Measurements from ENCODE around the gene TFCP2.
A peak's percentile ranks its signal among the peaks of the same experiment; 100 is the strongest.
"Not testable (repeated sequence)": the region's sequence is repeated elsewhere in the genome, so short reads cannot be mapped to it uniquely, and the experiment has no call there.

Gene TFCP2

DNA sequence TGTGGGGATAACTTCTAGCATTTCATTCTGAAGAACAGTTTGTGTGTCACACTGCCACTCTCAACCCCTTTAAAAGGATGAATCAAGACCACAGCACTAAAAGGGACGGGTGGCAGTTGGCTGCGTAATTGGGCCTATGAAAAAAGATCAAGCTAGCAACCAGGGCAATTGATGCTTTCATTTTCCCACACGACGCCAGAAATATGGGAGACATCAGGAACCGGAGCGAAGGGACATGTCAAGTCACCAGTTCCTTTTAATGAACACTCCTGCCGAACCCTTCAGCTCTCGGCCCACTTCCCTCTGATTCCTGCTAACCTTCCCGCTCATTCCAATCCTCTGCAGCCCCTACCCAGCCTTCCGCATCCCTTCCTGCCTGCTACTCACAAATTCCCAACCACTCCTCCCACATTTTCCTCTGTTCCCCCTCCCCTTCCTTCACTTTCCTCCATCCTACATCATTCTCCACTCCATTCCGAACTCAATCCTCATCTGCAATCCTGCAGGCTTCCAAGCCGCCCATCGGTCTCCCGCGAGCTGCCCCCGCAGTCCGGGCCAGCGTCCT, 90.3 kb downstream of the TFCP2 start:
- Histone ChIP-seq H3K79me2 (ENCODE audit: insufficient read depth, low read depth) (no peaks in the 10 kb centered on the region), H3K27ac (no peak overlapping the region), H2AFZ (ENCODE audit: low read depth) (peak overlapping the region; percentile 97)

DNA sequence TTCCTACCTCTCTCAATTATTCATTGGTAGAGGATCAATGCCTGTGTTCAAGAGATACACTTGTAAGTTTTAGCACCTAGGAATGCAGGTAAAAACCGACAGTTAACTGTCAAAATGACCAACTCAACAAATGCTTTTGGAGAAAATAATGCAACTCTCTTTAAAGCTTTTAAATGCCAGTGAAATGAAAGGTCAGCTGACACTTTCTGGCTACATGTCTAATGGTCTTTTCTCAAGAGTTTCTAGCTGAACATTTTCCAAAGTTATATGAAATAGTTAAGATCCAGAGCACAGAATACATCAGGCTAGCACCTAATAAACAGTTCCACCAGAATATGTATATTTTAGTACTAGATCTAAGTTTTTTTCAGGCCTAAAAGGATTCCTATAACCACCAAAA, 91.5 kb downstream of the TFCP2 start:
- no peaks in the 10 kb centered on the region for H3K79me2 ChIP-seq (ENCODE audit: insufficient read depth, low read depth)
- H3K27me3 ChIP-seq (ENCODE audit: insufficient read depth, low read depth): no peaks in the 10 kb centered on the region; the same call in 1 of the 2 replicates
- H3K4me2 ChIP-seq: no peak overlapping the region; the same call in 1 of the 2 replicates
- peaks cover 9% of the 10 kb centered on the region for H3K4me1 ChIP-seq (ENCODE audit: low read depth, poor library complexity, severe bottlenecking)
- no peak overlapping the region for H3K27ac ChIP-seq
- no peak overlapping the region for H2AFZ ChIP-seq (ENCODE audit: low read depth)
- H4K20me1 ChIP-seq (ENCODE audit: insufficient read depth): no peaks in the 10 kb centered on the region
- H3K4me3 ChIP-seq (IDR thresholded peaks at IDR 0.05; ENCODE audit: insufficient read depth, low read depth, low read length): no peak overlapping the region
- no peaks in the 10 kb centered on the region for H3K36me3 ChIP-seq (ENCODE audit: insufficient read depth)
- TF ChIP-seq, protein P1, sequence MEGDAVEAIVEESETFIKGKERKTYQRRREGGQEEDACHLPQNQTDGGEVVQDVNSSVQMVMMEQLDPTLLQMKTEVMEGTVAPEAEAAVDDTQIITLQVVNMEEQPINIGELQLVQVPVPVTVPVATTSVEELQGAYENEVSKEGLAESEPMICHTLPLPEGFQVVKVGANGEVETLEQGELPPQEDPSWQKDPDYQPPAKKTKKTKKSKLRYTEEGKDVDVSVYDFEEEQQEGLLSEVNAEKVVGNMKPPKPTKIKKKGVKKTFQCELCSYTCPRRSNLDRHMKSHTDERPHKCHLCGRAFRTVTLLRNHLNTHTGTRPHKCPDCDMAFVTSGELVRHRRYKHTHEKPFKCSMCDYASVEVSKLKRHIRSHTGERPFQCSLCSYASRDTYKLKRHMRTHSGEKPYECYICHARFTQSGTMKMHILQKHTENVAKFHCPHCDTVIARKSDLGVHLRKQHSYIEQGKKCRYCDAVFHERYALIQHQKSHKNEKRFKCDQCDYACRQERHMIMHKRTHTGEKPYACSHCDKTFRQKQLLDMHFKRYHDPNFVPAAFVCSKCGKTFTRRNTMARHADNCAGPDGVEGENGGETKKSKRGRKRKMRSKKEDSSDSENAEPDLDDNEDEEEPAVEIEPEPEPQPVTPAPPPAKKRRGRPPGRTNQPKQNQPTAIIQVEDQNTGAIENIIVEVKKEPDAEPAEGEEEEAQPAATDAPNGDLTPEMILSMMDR (conservative IDR thresholded peaks at IDR 0.05; ENCODE audit: low read depth, low read length): no peak
- H3K9ac ChIP-seq: no peak overlapping the region

More for the DNA sequence above, 90.3 kb downstream of the TFCP2 start:
- Histone ChIP-seq H3K27me3 (ENCODE audit: insufficient read depth, low read depth) (no peaks in the 10 kb centered on the region; the same call in 1 of the 2 replicates), H4K20me1 (ENCODE audit: insufficient read depth) (no peaks in the 10 kb centered on the region), H3K4me2 (peak overlapping the region; percentile 97), H3K4me3 (IDR thresholded peaks at IDR 0.05; ENCODE audit: insufficient read depth, low read depth, low read length) (no peak overlapping the region), H3K4me1 (ENCODE audit: low read depth, poor library complexity, severe bottlenecking) (peaks cover 9% of the 10 kb centered on the region), H3K9ac (peak overlapping the region; percentile 86), H3K36me3 (ENCODE audit: insufficient read depth) (no peaks in the 10 kb centered on the region)
- TF ChIP-seq, protein P1 (conservative IDR thresholded peaks at IDR 0.05; ENCODE audit: low read depth, low read length): no peak

DNA sequence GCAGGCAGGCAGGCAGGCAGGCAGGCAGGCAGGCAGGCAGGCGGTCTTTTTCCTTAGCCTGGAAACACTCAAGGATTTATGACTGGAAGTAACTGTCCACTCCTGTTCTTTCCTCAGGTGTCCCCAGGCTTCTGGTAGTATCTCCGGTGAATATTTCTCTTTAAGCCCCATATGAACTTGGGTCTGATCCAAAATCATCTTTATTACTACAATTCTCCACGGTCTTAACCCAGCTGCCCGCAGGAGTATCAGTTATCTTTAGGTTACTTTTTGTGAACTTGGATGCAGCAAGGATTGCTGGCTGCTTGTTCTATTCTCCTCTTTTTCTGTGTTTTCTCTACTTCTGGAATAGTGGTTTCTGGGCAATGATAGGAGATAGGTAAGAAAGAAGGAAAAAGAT, 92.8 kb downstream of the TFCP2 start:
- TF ChIP-seq, protein P1 (conservative IDR thresholded peaks at IDR 0.05; ENCODE audit: low read depth, low read length): no peak
- Histone ChIP-seq H3K36me3 (ENCODE audit: insufficient read depth) (no peaks in the 10 kb centered on the region), H3K79me2 (ENCODE audit: insufficient read depth, low read depth) (no peaks in the 10 kb centered on the region), H3K27me3 (ENCODE audit: insufficient read depth, low read depth) (no peaks in the 10 kb centered on the region; the same call in 1 of the 2 replicates), H4K20me1 (ENCODE audit: insufficient read depth) (no peaks in the 10 kb centered on the region), H3K4me1 (ENCODE audit: low read depth, poor library complexity, severe bottlenecking) (peaks cover 9% of the 10 kb centered on the region), H3K9ac (no peak overlapping the region), H2AFZ (ENCODE audit: low read depth) (no peak overlapping the region), H3K27ac (no peak overlapping the region), H3K4me2 (no peak overlapping the region), H3K4me3 (IDR thresholded peaks at IDR 0.05; ENCODE audit: insufficient read depth, low read depth, low read length) (no peak overlapping the region)

DNA sequence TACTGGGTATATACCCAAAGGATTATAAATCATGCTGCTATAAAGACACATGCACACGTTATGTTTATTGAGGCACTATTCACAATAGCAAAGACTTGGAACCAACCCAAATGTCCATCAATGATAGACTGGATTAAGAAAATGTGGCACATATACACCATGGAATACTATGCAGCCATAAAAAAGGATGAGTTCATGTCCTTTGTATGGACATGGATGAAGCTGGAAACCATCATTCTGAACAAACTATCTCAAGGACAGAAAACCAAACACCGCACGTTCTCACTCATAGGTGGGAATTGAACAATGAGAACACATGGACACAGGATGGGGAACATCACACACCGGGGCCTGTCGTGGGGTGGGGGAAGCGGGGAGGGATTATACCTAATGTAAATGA, 94.1 kb downstream of the TFCP2 start:
- not testable (repeated sequence) for H3K9ac ChIP-seq; H3K4me2 ChIP-seq; H2AFZ ChIP-seq (ENCODE audit: low read depth); H3K27me3 ChIP-seq (ENCODE audit: insufficient read depth, low read depth); H3K79me2 ChIP-seq (ENCODE audit: insufficient read depth, low read depth); H3K4me1 ChIP-seq (ENCODE audit: low read depth, poor library complexity, severe bottlenecking); H4K20me1 ChIP-seq (ENCODE audit: insufficient read depth); H3K4me3 ChIP-seq (IDR thresholded peaks at IDR 0.05; ENCODE audit: insufficient read depth, low read depth, low read length); H3K27ac ChIP-seq; H3K36me3 ChIP-seq (ENCODE audit: insufficient read depth)

DNA sequence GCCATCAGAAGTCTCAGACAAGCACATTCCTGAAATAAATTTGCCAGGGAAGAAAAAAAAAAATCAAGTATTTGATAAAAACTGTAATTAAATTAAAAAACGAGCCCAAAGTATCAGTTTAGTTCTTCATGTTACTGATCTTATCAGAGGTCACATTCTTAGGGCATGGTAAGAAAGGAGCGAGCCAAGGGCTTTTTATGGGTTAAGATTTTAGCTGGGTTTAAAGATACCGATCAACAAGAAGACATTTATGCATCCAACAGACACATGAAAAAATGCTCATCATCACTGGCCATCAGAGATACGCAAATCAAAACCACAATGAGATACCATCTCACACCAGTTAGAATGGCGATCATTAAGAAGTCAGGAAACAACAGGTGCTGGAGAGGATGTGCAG, 94.6 kb downstream of the TFCP2 start:
- H3K27me3 ChIP-seq (ENCODE audit: insufficient read depth, low read depth); H3K4me1 ChIP-seq (ENCODE audit: low read depth, poor library complexity, severe bottlenecking); H3K27ac ChIP-seq; H3K79me2 ChIP-seq (ENCODE audit: insufficient read depth, low read depth); H3K9ac ChIP-seq; H3K4me2 ChIP-seq; H4K20me1 ChIP-seq (ENCODE audit: insufficient read depth); H3K36me3 ChIP-seq (ENCODE audit: insufficient read depth); H2AFZ ChIP-seq (ENCODE audit: low read depth); H3K4me3 ChIP-seq (IDR thresholded peaks at IDR 0.05; ENCODE audit: insufficient read depth, low read depth, low read length): not testable (repeated sequence)

Measured in KMS-11 (cell line).